ENCODE results near the gene ERCC5.

The ERCC5 gene

DNA sequence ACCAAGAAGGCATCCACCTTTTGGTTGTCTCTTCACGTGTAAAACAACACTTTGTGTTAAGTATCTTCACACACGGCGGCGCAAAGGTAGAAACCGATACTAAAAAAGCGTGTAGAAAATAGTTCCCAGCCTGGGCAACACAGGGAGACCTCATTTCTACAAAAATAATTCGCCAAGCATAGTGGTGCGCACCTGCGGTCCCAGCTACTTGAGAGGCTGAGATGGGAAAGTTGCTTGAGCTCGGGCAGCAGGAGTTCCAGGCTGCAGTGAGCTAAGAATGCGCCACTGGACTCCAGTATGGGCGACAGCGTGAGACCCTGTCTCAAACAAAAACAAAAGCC, 573 bp upstream of the ERCC5 start:
- DNase-seq (ENCODE audit: low spot score), result no peak
- TF ChIP-seq CTCF (IDR thresholded peaks at IDR 0.05; ENCODE audit: extremely low read depth, missing control alignments), result no peak

DNA sequence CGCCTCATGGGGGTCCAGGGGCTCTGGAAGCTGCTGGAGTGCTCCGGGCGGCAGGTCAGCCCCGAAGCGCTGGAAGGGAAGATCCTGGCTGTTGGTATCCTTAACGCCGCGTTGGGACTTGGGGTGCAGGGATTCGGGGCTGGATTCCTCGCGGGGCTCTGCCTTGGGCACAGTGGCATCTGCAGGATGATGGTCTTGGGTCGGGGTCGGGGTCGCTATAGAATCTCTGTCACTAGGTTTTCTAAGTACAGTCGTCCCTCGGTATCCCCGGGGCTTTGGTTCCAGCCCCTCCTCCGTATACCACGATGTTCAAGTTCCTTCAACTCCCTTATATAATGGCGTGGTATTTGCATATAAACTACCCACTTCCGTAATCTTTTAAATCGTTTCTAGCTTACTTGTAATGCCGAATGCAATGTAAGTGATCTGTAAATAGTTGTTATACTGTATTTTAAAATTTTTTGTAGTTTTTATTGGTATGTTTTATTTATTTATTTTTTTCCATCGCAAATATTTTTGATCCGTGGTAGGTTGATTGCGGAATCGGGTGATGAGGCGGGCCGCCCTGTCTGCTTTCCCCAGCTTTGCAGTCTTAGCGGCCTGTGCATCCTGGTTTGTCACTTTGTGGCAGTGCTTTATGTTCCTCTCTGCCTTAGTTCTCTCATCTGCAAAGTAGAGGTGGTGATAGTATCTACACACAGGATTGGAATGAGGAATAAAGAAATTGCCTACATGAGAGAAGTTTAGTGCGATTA, 606 bp downstream of the ERCC5 start:
- TF ChIP-seq CTCF (IDR thresholded peaks at IDR 0.05; ENCODE audit: extremely low read depth, missing control alignments), result no peak
- peak; percentile 24 for DNase-seq (ENCODE audit: low spot score)

DNA sequence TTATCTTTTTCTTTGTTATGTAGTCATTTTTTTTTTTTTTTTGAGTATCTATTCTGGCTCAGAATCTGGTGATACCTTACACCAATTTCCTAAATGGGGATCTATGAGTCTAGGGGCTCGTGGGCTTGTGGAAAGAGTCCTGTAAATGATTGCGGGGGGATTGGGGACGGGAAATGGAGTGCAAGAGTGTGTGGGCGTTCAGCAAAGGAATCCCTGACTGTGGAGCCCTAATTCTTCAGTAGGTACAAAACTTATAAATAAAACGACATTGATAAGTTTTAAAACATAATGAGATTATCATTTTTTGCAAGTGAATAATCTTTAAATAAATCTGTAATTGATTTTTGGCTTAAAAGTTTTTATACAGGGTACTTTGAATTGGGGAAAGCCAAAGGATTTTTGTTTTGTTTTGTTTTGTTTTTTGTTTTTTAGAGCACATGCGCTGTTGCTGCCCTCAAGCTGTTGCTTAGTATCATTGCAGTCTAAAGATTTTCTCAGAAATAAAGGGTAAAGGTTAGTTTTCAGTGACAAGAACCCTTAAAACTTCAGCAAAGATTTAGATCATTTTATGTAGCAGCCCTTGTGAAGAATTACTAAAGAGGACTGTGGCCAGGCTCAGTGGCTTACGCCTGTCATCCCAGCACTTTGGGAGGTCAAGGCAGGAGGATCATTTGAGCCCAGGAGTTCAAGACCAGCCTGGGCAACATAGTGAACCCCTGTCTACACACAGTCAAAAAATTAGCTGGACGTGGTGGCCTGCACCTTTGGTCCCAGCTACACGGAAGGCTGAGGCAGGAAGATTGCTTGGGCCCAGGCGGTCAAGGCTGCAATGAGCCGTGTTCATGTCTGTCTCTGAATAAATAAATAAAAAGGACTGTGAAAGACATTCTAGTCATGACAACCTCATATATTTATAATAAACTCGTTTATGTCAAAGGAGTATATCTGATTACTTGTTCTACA, 1.7 kb downstream of the ERCC5 start:
- no peak for DNase-seq (ENCODE audit: low spot score)
- peak; percentile 54 for TF ChIP-seq CTCF (IDR thresholded peaks at IDR 0.05; ENCODE audit: extremely low read depth, missing control alignments)

GRCh38 chr13:102848956-102849355, 3.1 kb downstream of the ERCC5 start:
- TF ChIP-seq CTCF (IDR thresholded peaks at IDR 0.05; ENCODE audit: extremely low read depth, missing control alignments), result no peak
- no peak for DNase-seq (ENCODE audit: low spot score)

DNA sequence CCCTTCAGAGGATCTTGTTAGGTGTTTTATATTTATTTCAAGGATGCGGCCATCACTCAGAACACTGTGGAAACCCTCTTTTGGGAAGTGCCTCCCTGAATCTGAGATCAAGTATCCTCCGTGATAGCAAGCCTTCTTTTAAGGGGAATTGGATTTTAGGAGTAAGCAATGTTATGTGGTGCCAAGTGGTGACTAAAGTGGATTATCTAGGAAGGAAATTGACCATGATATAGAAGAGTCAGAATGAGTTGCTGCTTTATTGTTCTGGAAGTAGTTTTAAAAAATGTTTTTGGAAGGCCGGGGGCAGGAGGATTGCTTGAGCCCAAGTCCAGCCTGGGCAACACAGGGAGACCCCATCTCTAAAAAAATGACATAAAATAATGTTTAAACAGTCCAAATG, 6.7 kb downstream of the ERCC5 start:
- TF ChIP-seq CTCF (IDR thresholded peaks at IDR 0.05; ENCODE audit: extremely low read depth, missing control alignments), result no peak
- no peak for DNase-seq (ENCODE audit: low spot score)

GRCh38 chr13:102854675-102855074, 8.8 kb downstream of the ERCC5 start:
- no peak for DNase-seq (ENCODE audit: low spot score)
- TF ChIP-seq CTCF (IDR thresholded peaks at IDR 0.05; ENCODE audit: extremely low read depth, missing control alignments), result no peak

DNA sequence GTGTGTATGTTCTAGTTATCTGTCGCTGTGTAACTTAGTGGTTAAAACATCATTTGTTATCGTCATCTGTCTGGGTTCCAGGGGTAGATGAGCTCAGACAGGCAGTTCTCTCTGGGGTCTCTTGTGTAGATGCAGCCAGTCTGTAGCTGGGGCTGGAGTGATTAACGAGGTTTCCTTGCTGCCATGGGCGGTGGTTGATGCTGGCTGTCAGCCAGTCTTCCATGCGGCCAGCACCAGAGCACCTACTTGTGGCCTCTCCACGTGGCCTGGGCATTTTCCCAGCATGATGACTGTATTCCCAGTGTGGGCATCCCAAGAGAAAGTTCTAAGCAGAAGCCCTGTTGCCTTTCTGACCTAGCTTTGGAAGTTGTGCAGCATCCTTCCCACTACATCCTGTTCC, 10.7 kb downstream of the ERCC5 start:
- DNase-seq (ENCODE audit: low spot score), result no peak
- no peak for TF ChIP-seq CTCF (IDR thresholded peaks at IDR 0.05; ENCODE audit: extremely low read depth, missing control alignments)
